HepG2 (cell line): ENCODE measurements around the gene SNX24. TPM values are rescaled to one million over a fixed set of nuclear protein-coding genes. Genes with fewer than 3 reads are reported as not detected.
A peak's percentile ranks its signal among the peaks of the same experiment; 100 is the strongest.

Source experiments
- ATAC-seq: fragments of 200-7000 bp; cut with Tn5 transposase; 3 replicates; pipeline ENCODE4 v1.9.1; 2020; ENCODE audit warnings: mild to moderate bottlenecking, moderate library complexity
- BruUV-seq: library from RNA; stranded (reverse); fragments of 400-500 nt; replicated peaks from 2 replicates; lab custom pipeline; 2021; lab: Mats Ljungman, UMichigan
- CTCF ChIA-PET: fragments of 300-600 bp; formaldehyde crosslinking; extraction: SDS; loops from one replicate; lab custom pipeline; 2021; ENCODE audit warnings: low total read pairs, inconsistent platforms, low intra/inter-chr PET ratio; lab: Yijun Ruan, JAX
- POLR2A ChIA-PET: fragments of 350-600 bp; sonication (Branson Sonifier 250); formaldehyde crosslinking; loops from one replicate; lab custom pipeline; 2020; ENCODE audit warnings: antibody characterized with exemption, inconsistent platforms; lab: Yijun Ruan, JAX
- DNase-seq: peaks from one replicate; pipeline ENCODE4 v3.0.0-alpha.2; 2015; ENCODE audit warnings: low spot score
- FAIRE-seq: peaks from 3 replicates; lab custom pipeline; 2011; peaks lifted over from hg19 to GRCh38; lab: Jason Lieb, UNC
- H2AFZ ChIP-seq: one replicate; pipeline ENCODE4 v1.6.1; 2011; ENCODE audit warnings: low read length, inconsistent platforms
- H3K27ac ChIP-seq: fragments of 300-600 bp; 3 replicates; pipeline ENCODE4 v1.8.0; 2011; ENCODE audit warnings: mixed run types, mild to moderate bottlenecking, mixed read lengths, low read length, inconsistent platforms; ENCODE audit not compliant: insufficient read depth; ENCODE audit errors: extremely low read length
- H3K27me3 ChIP-seq, 2 experiments: fragments of 200-600 bp in 1 of 2; 2 replicates in 1 of 2; 3 replicates in 1 of 2; pipeline versions ENCODE4 v1.6.0 to v1.8.0; 2011; ENCODE audit warnings: low read length in 2 of 2, mild to moderate bottlenecking in 2 of 2, moderate library complexity in 2 of 2, inconsistent platforms in 1 of 2; ENCODE audit not compliant: insufficient read depth in 2 of 2, control insufficient read depth in 1 of 2
- H3K36me3 ChIP-seq, 2 experiments: fragments of 200-600 bp in 1 of 2; replicated peaks in 1 of 2; 2 replicates in 1 of 2; 3 replicates in 1 of 2; pipeline versions ENCODE4 v1.5.1 to v1.8.0; 2011; ENCODE audit warnings: low read length in 2 of 2, inconsistent platforms in 1 of 2; ENCODE audit not compliant: insufficient read depth in 2 of 2, control insufficient read depth in 1 of 2
- H3K4me1 ChIP-seq: 2 replicates; pipeline ENCODE4 v1.5.1; 2012; ENCODE audit warnings: low read length, inconsistent platforms; ENCODE audit not compliant: insufficient read depth
- H3K4me2 ChIP-seq: 2 replicates; pipeline ENCODE4 v1.6.0; 2011; ENCODE audit warnings: low read depth, low read length, inconsistent platforms
- H3K4me3 ChIP-seq, 3 experiments: fragments of 200-600 bp in 1 of 3; sonication (generic), shearing (Covaris generic) in 1 of 3; replicated peaks in 1 of 3; 2 replicates each; pipeline ENCODE4 v1.5.1; 2011 to 2016; ENCODE audit warnings: low read length in 3 of 3, inconsistent platforms in 2 of 3, low read depth in 2 of 3, mild to moderate bottlenecking in 2 of 3, control low read depth in 1 of 3, mixed read lengths in 1 of 3; ENCODE audit not compliant: insufficient read depth in 1 of 3
- H3K79me2 ChIP-seq: one replicate; pipeline ENCODE4 v1.6.1; 2011; ENCODE audit warnings: low read length, inconsistent platforms; ENCODE audit not compliant: insufficient read depth
- H3K9ac ChIP-seq: 2 replicates; pipeline ENCODE4 v1.6.0; 2011; ENCODE audit warnings: mild to moderate bottlenecking, low read depth, low read length, inconsistent platforms; ENCODE audit not compliant: insufficient read depth
- H3K9me3 ChIP-seq: 2 replicates; pipeline ENCODE4 v1.5.1; 2012; ENCODE audit warnings: mild to moderate bottlenecking, low read length
- H4K20me1 ChIP-seq: 2 replicates; pipeline ENCODE4 v1.6.0; 2011; ENCODE audit warnings: inconsistent platforms, mild to moderate bottlenecking, low read length, moderate library complexity; ENCODE audit not compliant: insufficient read depth
- CBX1 ChIP-seq: IDR thresholded peaks from one replicate; pipeline ENCODE4 v1.6.1; 2016; ENCODE audit warnings: antibody characterized with exemption, low read depth
- CENPBD1 ChIP-seq: sonication (generic); formaldehyde crosslinking; IDR thresholded peaks from 2 replicates; pipeline ENCODE4 v1.8.0; 2022; ENCODE audit warnings: missing genetic modification reagents, low read depth, mild to moderate bottlenecking, borderline replicate concordance
- CERS6 ChIP-seq: sonication (generic); formaldehyde crosslinking; IDR thresholded peaks from 2 replicates; pipeline ENCODE4 v1.5.0; 2020; ENCODE audit warnings: missing genetic modification reagents
- HNRNPL ChIP-seq: fragments of 200-400 bp; formaldehyde crosslinking; IDR thresholded peaks from 2 replicates; pipeline ENCODE4 v1.6.1; 2017; ENCODE audit warnings: mild to moderate bottlenecking, low read depth, low read length
- ISX ChIP-seq: sonication (generic); formaldehyde crosslinking; conservative IDR thresholded peaks from 2 replicates; pipeline ENCODE4 v1.5.0; 2020; ENCODE audit warnings: missing genetic modification reagents
- NAIF1 ChIP-seq: sonication (generic); formaldehyde crosslinking; IDR thresholded peaks from 2 replicates; pipeline ENCODE4 v1.5.0; 2020; ENCODE audit warnings: mild to moderate bottlenecking, missing genetic modification reagents, borderline replicate concordance
- ONECUT2 ChIP-seq: sonication (generic); formaldehyde crosslinking; IDR thresholded peaks from 2 replicates; pipeline ENCODE4 v1.4.0; 2020; ENCODE audit warnings: missing genetic modification reagents
- PRMT3 ChIP-seq: sonication (generic); formaldehyde crosslinking; IDR thresholded peaks from 2 replicates; pipeline ENCODE4 v1.8.1; 2022; ENCODE audit warnings: low read depth, mild to moderate bottlenecking, moderate library complexity, missing genetic modification reagents, borderline replicate concordance
- RBM39 ChIP-seq: fragments of 200-400 bp; formaldehyde crosslinking; IDR thresholded peaks from one replicate; pipeline ENCODE4 v1.6.1; 2018; ENCODE audit warnings: antibody characterized with exemption, mild to moderate bottlenecking, low read depth, low read length; ENCODE audit not compliant: poor library complexity, severe bottlenecking
- RELA ChIP-seq: sonication (generic); formaldehyde crosslinking; IDR thresholded peaks from 2 replicates; pipeline ENCODE4 v1.4.0; 2020; ENCODE audit warnings: missing genetic modification reagents
- SMAD3 ChIP-seq: sonication (generic); formaldehyde crosslinking; IDR thresholded peaks from 2 replicates; pipeline ENCODE4 v1.4.0; 2020; ENCODE audit warnings: missing genetic modification reagents
- TBX2 ChIP-seq: sonication (generic); formaldehyde crosslinking; IDR thresholded peaks from 2 replicates; pipeline ENCODE4 v1.5.0; 2020; ENCODE audit warnings: missing genetic modification reagents, mild to moderate bottlenecking, borderline replicate concordance
- TRIM24 ChIP-seq: sonication (generic); formaldehyde crosslinking; IDR thresholded peaks from 2 replicates; pipeline ENCODE4 v1.8.0; 2022; ENCODE audit warnings: mild to moderate bottlenecking, missing genetic modification reagents
- TSC22D2 ChIP-seq: sonication (generic); formaldehyde crosslinking; IDR thresholded peaks from 2 replicates; pipeline ENCODE4 v1.5.1; 2020; ENCODE audit warnings: missing genetic modification reagents, mild to moderate bottlenecking, borderline replicate concordance
- WIZ ChIP-seq: sonication (generic); formaldehyde crosslinking; IDR thresholded peaks from 2 replicates; pipeline ENCODE4 v1.5.1; 2020; ENCODE audit warnings: mild to moderate bottlenecking, missing genetic modification reagents
- ZNF136 ChIP-seq: sonication (generic); formaldehyde crosslinking; IDR thresholded peaks from 2 replicates; pipeline ENCODE4 v1.8.1; 2022; ENCODE audit warnings: low read depth, mild to moderate bottlenecking, moderate library complexity, missing genetic modification reagents
- ZNF329 ChIP-seq: sonication (generic); formaldehyde crosslinking; IDR thresholded peaks from 2 replicates; pipeline ENCODE4 v1.9.0; 2021; ENCODE audit warnings: low read depth, mild to moderate bottlenecking, missing genetic modification reagents
- ZNF331 ChIP-seq: sonication (generic); formaldehyde crosslinking; IDR thresholded peaks from 2 replicates; pipeline ENCODE4 v1.4.0; 2020; ENCODE audit warnings: missing genetic modification reagents
- WGBS: methylation state at CpG from one replicate; pipeline ENCODE4 v1.1.6; 2017; ENCODE audit warnings: low lambda C conversion rate; 5-methylcytosine and 5-hydroxymethylcytosine counted together
- in situ Hi-C: cut with HindIII; loops from 2 replicates; pipeline ENCODE4 v1.10.0; 2017; ENCODE audit warnings: low pct_unique_long_range_greater_than_20kb; ENCODE audit not compliant: extremely low pct_ligation_motif_present
- intact Hi-C: fragments of 100-400 bp; cut with micrococcal nuclease; formaldehyde crosslinking; loops from one replicate; pipeline ENCODE4 v1.10.0; 2022; ENCODE audit not compliant: unreplicated experiment
- polyA plus RNA-seq, 8 experiments: library from polyadenylated mRNA; depleted of rRNA in 3 of 8; stranded (reverse) in 7 of 8; unstranded in 1 of 8; fragments of >200 nt; fragmentation: Illumina TruSeq in 4 of 8; extraction: Trizol in 4 of 8; gene quantifications; 2 replicates each; pipeline versions ENCODE4 v1.2.1 to v1.2.3, GENCODE V29; 2011 to 2016; ENCODE audit warnings: low read depth in 4 of 8, missing spikeins in 1 of 8, mixed read lengths in 1 of 8; ENCODE audit not compliant: insufficient read depth in 1 of 8
- total RNA-seq, 5 experiments: library from RNA; depleted of rRNA; stranded (reverse); fragments of >200 nt; fragmentation: Illumina TruSeq; extraction: Trizol; gene quantifications; 2 replicates each; pipeline ENCODE4 v1.2.3, GENCODE V29; 2016; ENCODE audit warnings: low read depth in 1 of 5
- TF ChIP-seq, protein P1 (sequence below): sonication (generic); formaldehyde crosslinking; IDR thresholded peaks from 2 replicates; pipeline ENCODE4 v1.4.0; 2020; ENCODE audit warnings: mild to moderate bottlenecking, missing genetic modification reagents
- TF ChIP-seq, protein P2 (sequence below): sonication (generic); formaldehyde crosslinking; IDR thresholded peaks from 2 replicates; pipeline ENCODE4 v1.9.0; 2021; ENCODE audit warnings: missing genetic modification reagents, mild to moderate bottlenecking, borderline replicate concordance

SNX24 gene
- total and polyA plus RNA-seq, 2 of the 13 experiments (the other 11 are each of a cell fraction or from before 2014, with no cell fraction given), result 7.2 to 23.7 TPM

- H3K27me3 ChIP-seq, result no peaks in the 10 kb centered on the region
- WGBS, result 92% methylated on average over 6 of the region's 6 CpGs
- H3K4me1 ChIP-seq, result peaks cover 21% of the 10 kb centered on the region
- intact Hi-C loops (no loop called here), in situ Hi-C loops (no loop called here)
- no peak overlapping the region for H3K27ac ChIP-seq
- no peaks in the 10 kb centered on the region for H4K20me1 ChIP-seq
- H3K79me2 ChIP-seq, result no peaks in the 10 kb centered on the region
- TF ChIP-seq, protein P1, sequence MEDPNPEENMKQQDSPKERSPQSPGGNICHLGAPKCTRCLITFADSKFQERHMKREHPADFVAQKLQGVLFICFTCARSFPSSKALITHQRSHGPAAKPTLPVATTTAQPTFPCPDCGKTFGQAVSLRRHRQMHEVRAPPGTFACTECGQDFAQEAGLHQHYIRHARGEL (CRISPR knock-in tag), result no peak
- no peak for TF ChIP-seq CERS6 (CRISPR knock-in tag)
- no peak for TF ChIP-seq TSC22D2 (CRISPR knock-in tag)
- TF ChIP-seq RELA, result no peak
- TF ChIP-seq HNRNPL, result no peak
- no peak for TF ChIP-seq ZNF331 (CRISPR knock-in tag)
- no peak for TF ChIP-seq CENPBD1
- TF ChIP-seq CBX1, result no peak
- TF ChIP-seq ISX (CRISPR knock-in tag), result no peak
- TF ChIP-seq NAIF1, result no peak
- no peak for TF ChIP-seq ZNF136 (CRISPR knock-in tag)
- no peak for TF ChIP-seq RBM39
- TF ChIP-seq ONECUT2 (CRISPR knock-in tag), result no peak
- no peak for TF ChIP-seq SMAD3 (CRISPR knock-in tag)
- no peak for TF ChIP-seq PRMT3
- TF ChIP-seq TBX2 (CRISPR knock-in tag), result no peak
- TF ChIP-seq TRIM24 (CRISPR knock-in tag), result no peak
- TF ChIP-seq WIZ (CRISPR knock-in tag), result no peak
- TF ChIP-seq, protein P2, sequence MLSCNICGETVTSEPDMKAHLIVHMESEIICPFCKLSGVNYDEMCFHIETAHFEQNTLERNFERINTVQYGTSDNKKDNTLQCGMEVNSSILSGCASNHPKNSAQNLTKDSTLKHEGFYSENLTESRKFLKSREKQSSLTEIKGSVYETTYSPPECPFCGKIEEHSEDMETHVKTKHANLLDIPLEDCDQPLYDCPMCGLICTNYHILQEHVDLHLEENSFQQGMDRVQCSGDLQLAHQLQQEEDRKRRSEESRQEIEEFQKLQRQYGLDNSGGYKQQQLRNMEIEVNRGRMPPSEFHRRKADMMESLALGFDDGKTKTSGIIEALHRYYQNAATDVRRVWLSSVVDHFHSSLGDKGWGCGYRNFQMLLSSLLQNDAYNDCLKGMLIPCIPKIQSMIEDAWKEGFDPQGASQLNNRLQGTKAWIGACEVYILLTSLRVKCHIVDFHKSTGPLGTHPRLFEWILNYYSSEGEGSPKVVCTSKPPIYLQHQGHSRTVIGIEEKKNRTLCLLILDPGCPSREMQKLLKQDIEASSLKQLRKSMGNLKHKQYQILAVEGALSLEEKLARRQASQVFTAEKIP (CRISPR knock-in tag), result no peak
- TF ChIP-seq ZNF329, result no peak
- no peaks in the 10 kb centered on the region for H3K9me3 ChIP-seq
- ChIA-PET POLR2A (no interaction called here), CTCF (no interaction called here)
- H3K4me2 ChIP-seq, result no peak overlapping the region
- no peak overlapping the region for H2AFZ ChIP-seq
- H3K9ac ChIP-seq, result no peak overlapping the region
- no peak for FAIRE-seq
- no TSS peak for BruUV-seq
- no peak for ATAC-seq
- H3K36me3 ChIP-seq, result no peaks in the 10 kb centered on the region
- peak; percentile 5 for DNase-seq
- no peak overlapping the region for H3K4me3 ChIP-seq
These were observed 187.8 kb downstream of the SNX24 start for GRCh38 chr5:123033157-123033671.
